GM10248 (cell line): Measurements from ENCODE around the gene SLC28A1.
"Not testable (repeated sequence)": the region's sequence is repeated elsewhere in the genome, so short reads cannot be mapped to it uniquely, and the experiment has no call there.

ENCODE experiments used
- CTCF ChIA-PET: fragments of 300-600 bp; sonication (Branson Sonifier 250); formaldehyde crosslinking; extraction: SDS; loops from one replicate; lab custom pipeline; 2021; ENCODE audit warnings: antibody characterized with exemption; lab: Yijun Ruan, JAX
- POLR2A ChIA-PET: fragments of 350-650 bp; sonication (Branson Sonifier 250); formaldehyde crosslinking; extraction: SDS; loops from one replicate; lab custom pipeline; 2020; ENCODE audit warnings: antibody characterized with exemption; lab: Yijun Ruan, JAX
- DNase-seq: peaks from one replicate; pipeline ENCODE4 v3.0.0; 2012; ENCODE audit errors: extremely low spot score
- CTCF ChIP-seq: IDR thresholded peaks from 2 replicates; pipeline ENCODE4 v1.5.1; 2012; ENCODE audit warnings: mild to moderate bottlenecking, low read depth; ENCODE audit errors: extremely low read depth, missing control alignments, control extremely low read depth

The SLC28A1 gene

GRCh38 chr15:84922530-84922929 lies 38.1 kb downstream of the SLC28A1 start:
- CTCF ChIA-PET = no interaction called here
- no peak for DNase-seq
- POLR2A ChIA-PET = no interaction called here
- no peak for TF ChIP-seq CTCF

GRCh38 chr15:84924077-84924731 lies 39.7 kb downstream of the SLC28A1 start:
- no peak for DNase-seq
- POLR2A ChIA-PET = interaction anchor here (0.7 kb wide), 1 partner anchor 1938 kb away, joined by 3 read pairs; no protein-coding TSS in a partner anchor
- CTCF ChIA-PET = interaction anchor here (3.0 kb wide), 1 partner anchor 336 kb away, joined by 15 read pairs; no protein-coding TSS in a partner anchor
- no peak for TF ChIP-seq CTCF

GRCh38 chr15:84924821-84925569 lies 40.5 kb downstream of the SLC28A1 start:
- DNase-seq = not testable (repeated sequence)
- ChIA-PET POLR2A (interaction anchor here (0.7 kb wide), 1 partner anchor 1938 kb away, joined by 3 read pairs; no protein-coding TSS in a partner anchor), CTCF (interaction anchor here (2.5 to 3.0 kb wide), 2 partner anchors 119 to 337 kb away, joined by 9 to 15 read pairs; no protein-coding TSS in a partner anchor)

- CTCF ChIA-PET = interaction anchor here (0.9 to 3.8 kb wide), 5 partner anchors 10 to 338 kb away, joined by 3 to 34 read pairs (median 9); no protein-coding TSS in a partner anchor
- TF ChIP-seq CTCF = no peak
- no peak for DNase-seq
- POLR2A ChIA-PET = interaction anchor here (0.6 kb wide), 1 partner anchor 171 kb away, joined by 4 read pairs; no protein-coding TSS in a partner anchor
Observed at GRCh38 chr15:84925906-84926305, 41.4 kb downstream of the SLC28A1 start.

GRCh38 chr15:84926491-84927230 lies 42.2 kb downstream of the SLC28A1 start:
- CTCF ChIA-PET = interaction anchor here (0.9 to 3.8 kb wide), 5 partner anchors 10 to 339 kb away, joined by 3 to 34 read pairs (median 9); no protein-coding TSS in a partner anchor
- TF ChIP-seq CTCF = no peak
- POLR2A ChIA-PET = no interaction called here
- DNase-seq = no peak

GRCh38 chr15:84928843-84929168 lies 44.3 kb downstream of the SLC28A1 start:
- ChIA-PET CTCF (interaction anchor here (0.8 to 3.8 kb wide), 42 partner anchors 8 to 370 kb away, joined by 3 to 50 read pairs (median 5); partner anchors contain the start of genes SLC28A1, WDR73 and ZSCAN2), POLR2A (no interaction called here)
- TF ChIP-seq CTCF = no peak
- DNase-seq = no peak
